22Rv1 (cell line): ENCODE results near the gene PLEKHG4B.
"Not testable (repeated sequence)": the region's sequence is repeated elsewhere in the genome, so short reads cannot be mapped to it uniquely, and the experiment has no call there.

Experiments
- CTCF ChIP-seq: fragments of 450-650 bp; IDR thresholded peaks from 2 replicates; pipeline ENCODE4 v1.5.1; 2017; ENCODE audit warnings: mild to moderate bottlenecking
- ZFX ChIP-seq: fragments of 450-650 bp; IDR thresholded peaks from 2 replicates; pipeline ENCODE4 v1.6.1; 2017; ENCODE audit warnings: antibody characterized with exemption, borderline replicate concordance

- TF ChIP-seq CTCF, ZFX: not testable (repeated sequence)
Observed at GRCh38 chr5:227375-227774, 135.4 kb downstream of the PLEKHG4B start.
